GM19239 (cell line): ENCODE data around the gene DEDD.

Experiments
- DNase-seq: peaks from one replicate; pipeline ENCODE4 v3.0.0; 2011; ENCODE audit warnings: low spot score; ENCODE audit not compliant: insufficient read length
- FAIRE-seq: peaks from 2 replicates; lab custom pipeline; 2011; peaks lifted over from hg19 to GRCh38; lab: Jason Lieb, UNC

DEDD gene

DNA sequence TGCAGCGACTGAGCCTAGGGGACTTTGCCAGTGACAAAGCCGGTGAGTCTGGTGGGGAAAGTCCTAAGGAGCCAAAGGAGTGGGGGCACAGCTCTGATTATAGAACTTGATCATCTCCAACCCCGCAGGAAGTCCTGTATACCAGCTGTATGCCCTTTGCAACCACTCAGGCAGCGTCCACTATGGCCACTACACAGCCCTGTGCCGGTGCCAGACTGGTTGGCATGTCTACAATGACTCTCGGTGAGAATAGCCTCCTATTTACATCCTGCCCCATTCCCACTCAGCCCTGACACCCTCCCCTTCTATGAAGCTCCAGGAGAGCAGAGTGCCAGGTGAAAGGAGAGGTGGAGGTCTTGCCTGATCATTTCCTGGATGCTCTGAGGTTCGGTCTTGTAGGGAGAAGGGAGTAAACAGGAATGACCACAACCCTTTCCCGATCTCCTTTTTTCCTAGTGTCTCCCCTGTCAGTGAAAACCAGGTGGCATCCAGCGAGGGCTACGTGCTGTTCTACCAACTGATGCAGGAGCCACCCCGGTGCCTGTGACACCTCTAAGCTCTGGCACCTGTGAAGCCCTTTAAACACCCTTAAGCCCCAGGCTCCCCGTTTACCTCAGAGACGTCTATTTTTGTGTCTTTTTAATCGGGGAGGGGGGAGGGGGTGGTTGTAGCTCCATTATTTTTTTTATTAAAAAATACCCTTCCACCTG is 32.6 kb upstream of the DEDD start:
- no peak for FAIRE-seq

DNA sequence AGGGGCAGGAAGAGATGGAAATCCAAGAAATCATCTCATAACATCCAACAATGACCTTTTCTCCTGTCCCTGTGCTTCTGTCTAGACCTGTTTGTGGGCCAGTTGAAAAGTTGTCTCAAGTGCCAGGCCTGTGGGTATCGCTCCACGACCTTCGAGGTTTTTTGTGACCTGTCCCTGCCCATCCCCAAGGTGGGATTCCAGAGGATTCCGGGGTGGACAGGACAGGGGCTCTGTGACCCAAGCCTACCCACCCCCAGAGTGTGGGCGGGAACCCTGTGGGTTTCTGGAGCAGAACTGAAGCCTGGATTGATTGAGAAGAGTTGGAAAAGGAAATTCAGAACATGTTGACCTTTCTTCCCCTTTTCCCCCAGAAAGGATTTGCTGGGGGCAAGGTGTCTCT is 31.3 kb upstream of the DEDD start:
- DNase-seq (no peak), FAIRE-seq (no peak)

More for the DNA sequence above, 32.6 kb upstream of the DEDD start:
- DNase-seq: no peak

DNA sequence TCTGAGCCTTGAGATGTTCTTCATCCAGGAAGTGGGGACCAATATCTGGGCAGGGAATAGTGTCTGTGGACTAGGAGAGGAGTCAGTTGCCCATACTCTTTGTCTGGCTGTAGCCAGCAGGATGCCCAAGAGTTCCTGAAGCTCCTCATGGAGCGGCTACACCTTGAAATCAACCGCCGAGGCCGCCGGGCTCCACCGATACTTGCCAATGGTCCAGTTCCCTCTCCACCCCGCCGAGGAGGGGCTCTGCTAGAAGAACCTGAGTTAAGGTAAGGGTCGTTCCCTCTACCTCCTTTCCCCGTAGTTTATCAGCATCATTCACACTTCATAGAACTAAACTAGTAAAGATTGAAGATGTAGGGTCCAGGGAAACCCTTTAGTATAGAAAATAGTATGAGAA is 30.3 kb upstream of the DEDD start:
- no peak for DNase-seq
- no peak for FAIRE-seq

DNA sequence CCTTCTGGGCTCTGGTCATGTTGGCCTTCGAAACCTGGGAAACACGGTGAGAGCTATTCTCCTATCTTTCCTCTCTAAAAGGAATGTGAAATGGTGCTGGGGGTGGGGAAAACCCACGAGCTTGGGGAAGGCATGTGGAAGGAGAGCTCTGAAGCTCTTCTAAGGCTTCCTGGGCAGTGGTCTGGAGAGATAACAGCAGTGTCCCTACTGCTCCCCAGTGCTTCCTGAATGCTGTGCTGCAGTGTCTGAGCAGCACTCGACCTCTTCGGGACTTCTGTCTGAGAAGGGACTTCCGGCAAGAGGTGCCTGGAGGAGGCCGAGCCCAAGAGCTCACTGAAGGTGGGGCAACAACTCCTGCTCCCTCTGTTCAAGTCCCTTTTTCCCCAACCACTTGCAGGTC is 29.6 kb upstream of the DEDD start:
- no peak for DNase-seq
- no peak for FAIRE-seq

DNA sequence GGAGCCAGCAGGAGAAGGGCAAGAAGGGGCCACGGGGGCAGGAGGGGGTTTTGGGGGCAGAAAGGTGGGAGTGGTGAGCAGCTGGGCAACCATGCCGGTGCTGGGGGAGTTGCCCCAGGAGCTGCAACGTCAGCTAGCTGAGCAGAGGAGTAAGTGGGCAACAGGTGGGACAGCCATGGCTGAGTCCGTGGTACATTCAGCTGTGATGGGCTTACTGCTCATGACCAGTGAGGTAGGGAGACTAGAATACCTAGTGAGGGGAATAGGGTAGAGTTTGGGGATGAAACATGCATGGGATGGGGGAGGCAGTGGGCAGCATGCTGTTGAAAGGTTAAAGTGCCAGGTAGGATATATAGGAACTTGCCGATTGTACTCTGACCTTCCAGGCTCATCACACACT is 29.2 kb upstream of the DEDD start:
- DNase-seq (no peak), FAIRE-seq (no peak)

DNA sequence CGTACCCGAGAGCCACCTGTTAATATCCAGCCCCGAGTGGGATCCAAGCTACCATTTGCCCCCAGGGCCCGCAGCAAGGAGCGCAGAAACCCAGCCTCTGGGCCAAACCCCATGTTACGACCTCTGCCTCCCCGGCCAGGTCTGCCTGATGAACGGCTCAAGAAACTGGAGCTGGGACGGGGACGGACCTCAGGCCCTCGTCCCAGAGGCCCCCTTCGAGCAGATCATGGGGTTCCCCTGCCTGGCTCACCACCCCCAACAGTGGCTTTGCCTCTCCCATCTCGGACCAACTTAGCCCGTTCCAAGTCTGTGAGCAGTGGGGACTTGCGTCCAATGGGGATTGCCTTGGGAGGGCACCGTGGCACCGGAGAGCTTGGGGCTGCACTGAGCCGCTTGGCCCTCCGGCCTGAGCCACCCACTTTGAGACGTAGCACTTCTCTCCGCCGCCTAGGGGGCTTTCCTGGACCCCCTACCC is 28.2 kb upstream of the DEDD start:
- DNase-seq (no peak), FAIRE-seq (no peak)

DNA sequence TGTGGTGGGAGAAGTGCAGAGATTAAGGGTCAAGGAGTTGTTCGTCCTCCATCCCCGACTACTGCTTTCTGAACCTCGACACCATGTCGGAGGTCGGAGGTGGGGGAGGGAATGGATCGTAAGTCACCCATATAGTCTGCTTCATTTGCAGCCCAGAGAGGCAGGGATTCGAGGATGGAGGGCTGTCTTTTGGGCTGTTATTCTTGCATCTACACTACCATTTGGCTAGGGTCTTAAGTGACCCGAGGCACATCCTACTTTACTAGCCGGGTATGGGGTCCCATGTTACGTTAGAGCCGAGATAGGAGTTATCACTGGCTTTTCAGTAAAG is 27.4 kb upstream of the DEDD start:
- FAIRE-seq (no peak), DNase-seq (no peak)

GRCh38 chr1:161159087-161159912 is 26.8 kb upstream of the DEDD start, which contains the start of gene USP21:
TSS of gene USP21 (plus strand) at chr1:161159500. CDS start at chr1:161160641, 1,141 bp downstream.
- peak; percentile 80 for FAIRE-seq
- DNase-seq: peak; percentile 90

DNA sequence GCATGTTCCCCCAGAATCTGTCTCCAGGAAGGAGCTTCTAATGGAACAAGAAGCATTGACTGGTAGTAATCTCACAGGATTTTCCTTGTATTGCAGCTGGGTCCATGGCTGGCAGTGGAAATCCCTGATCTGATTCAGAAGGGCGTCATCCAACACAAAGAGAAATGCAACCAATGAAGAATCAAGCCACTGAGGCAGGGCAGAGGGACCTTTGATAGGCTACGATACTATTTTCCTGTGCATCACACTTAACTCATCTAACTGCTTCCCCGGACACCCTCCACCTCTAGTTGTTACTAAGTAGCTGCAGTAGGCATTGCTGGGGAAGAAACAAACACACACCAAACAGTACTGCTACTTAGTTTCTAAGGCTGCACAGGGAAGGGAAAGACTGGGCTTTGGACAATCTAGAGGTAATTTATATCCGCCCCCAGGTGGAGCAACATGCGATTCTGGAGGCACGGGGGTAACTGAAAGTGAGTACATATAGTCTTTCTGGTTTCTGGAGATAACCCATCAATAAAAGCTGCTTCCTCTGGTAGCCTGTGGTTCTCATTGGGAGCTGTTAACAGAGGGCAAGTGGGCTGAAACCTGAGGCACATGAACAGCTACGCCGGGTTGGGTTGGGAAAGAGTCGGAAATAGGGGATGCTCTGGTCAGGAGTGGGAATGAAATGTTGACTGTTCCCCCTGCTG is 26.0 kb upstream of the DEDD start:
- no peak for DNase-seq
- FAIRE-seq: no peak

GRCh38 chr1:161157867-161158266 is 25.4 kb upstream of the DEDD start:
- FAIRE-seq: no peak
- no peak for DNase-seq

GRCh38 chr1:161153682-161154337 is 21.3 kb upstream of the DEDD start, which contains the start of gene UFC1:
TSS of gene UFC1 (plus strand) at chr1:161153978. CDS start at chr1:161153998, 20 bp downstream.
- peak; percentile 93 for FAIRE-seq
- DNase-seq: peak; percentile 78

DNA sequence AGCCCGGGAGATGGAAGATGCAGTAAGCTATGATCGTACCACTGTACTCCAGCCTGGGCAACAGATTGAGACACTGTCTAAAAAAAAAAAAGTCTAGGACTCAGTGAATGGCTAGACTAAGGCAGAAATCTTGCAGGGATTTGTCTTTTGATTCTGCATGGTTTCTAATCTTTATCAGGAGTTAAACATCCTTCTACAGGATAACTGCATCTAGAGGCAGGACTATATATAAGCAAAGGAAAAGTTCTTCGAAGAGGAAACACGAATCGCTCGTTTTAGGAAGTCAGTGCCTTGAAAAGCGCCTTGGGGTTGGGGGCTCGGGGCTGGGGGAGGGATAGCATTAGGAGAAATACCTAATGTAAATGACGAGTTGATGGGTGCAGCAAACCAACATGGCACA is 20.7 kb upstream of the DEDD start:
- FAIRE-seq: no peak
- DNase-seq: no peak

DNA sequence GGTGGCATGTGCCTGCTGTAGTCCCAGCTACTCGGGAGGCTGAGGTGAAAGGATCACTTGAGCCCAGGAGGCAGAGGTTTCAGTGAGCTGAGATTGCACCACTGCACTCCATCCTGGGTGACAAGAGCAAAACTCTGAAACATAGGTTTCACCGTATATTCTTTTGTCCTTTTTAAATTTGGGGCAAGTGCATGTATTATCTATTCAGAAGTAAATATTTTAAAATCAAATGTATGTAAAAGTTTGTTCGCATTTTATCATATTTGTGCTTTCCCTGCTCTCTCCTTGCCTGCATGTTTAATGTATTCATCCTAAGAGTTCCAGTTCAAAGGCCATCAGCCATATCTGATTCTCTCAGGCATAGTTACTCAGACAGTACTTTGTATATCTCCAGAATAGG is 13.4 kb upstream of the DEDD start:
- no peak for DNase-seq
- FAIRE-seq: no peak

GRCh38 chr1:161140755-161141400 is 8.4 kb upstream of the DEDD start:
- FAIRE-seq: no peak
- DNase-seq: no peak

DNA sequence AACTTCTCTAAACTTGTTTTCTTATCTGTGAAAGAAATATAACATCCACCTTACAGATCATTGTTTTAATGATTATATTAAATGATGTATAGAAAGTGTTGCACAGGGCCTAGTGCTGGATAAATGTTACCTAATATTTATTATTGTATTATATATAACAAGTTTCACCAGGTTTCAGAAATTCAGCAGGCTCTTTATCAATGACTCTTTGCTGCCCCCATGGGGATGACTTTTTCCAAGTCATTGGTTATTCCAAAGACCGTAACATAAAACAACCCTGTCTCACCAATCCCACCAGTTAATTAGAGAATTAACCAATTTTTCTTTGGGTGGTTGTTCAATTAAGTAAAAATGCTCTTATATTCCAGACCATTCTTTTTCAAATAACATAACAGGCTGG is 7.3 kb upstream of the DEDD start:
- FAIRE-seq (no peak), DNase-seq (no peak)

GRCh38 chr1:161138431-161138830 is 6.0 kb upstream of the DEDD start:
- FAIRE-seq: no peak
- DNase-seq: no peak

GRCh38 chr1:161137881-161138280 is 5.4 kb upstream of the DEDD start:
- FAIRE-seq (no peak), DNase-seq (no peak)

DNA sequence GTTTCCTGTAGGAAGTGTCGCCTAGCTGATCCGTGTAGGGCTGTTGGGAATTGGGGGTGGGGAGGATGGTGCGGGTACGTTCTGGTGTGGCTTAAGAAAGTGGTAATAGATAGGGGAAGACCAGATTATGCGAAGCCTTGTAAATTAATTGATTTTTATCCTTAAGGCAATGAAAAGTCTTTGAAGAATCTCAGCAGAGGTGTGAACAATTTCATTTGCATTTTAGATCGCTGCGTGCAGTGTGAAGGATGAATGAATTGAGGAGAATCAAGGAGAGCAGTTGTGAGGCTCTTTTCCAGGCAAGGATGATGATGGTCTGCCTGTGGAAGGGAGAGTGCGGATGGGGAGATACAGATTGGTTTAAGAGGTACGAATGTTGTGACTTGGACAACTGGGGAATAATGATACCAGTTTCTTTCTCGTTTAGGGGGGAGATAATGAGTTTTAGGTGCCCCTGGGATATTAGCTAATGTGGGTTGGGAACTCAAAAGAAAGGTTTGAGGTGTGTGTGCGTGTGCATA is 813 bp upstream of the DEDD start:
- FAIRE-seq (no peak), DNase-seq (no peak)

- no peak for DNase-seq
- no peak for FAIRE-seq
Measured at GRCh38 chr1:161131523-161132409, 701 bp downstream of the DEDD start.
